ENCODE measurements around the gene GHRH. TPM values are rescaled to one million over a fixed set of nuclear protein-coding genes. Genes with fewer than 3 reads are reported as not detected.

Gene GHRH
- total RNA-seq, 2 experiments from 2014 or later: not detected

DNA sequence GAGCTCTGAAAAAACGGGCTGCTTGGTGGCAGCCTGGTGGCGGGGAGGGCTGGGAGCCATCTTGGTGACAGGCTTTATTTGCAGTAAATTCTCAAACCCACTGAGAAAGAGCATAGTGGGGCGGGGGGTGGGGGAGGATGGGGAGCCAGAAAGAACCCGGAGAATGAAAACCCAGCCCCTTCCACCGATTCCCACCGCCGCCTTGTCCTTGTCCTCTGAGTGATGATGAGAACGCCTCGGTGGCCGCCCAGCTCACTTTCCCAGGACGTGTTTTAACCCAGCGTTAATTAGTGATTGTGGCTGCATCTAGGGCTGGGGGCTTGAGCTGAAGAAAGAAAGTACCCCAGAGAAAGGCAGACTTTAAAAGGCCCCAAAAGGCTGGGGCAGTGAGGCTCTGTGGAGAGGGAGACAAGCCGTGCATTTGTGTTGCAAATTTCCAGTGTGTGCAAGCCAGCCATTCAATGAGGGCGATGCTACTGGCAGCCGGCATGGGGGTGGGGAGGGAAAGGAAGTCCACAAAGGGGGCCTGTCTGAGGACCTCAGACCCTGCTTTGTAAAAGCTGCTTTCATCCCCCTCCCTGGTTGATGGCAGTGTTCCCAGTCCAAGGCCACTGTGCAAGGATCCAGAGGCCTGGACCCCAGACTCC lies 6.2 kb upstream of the GHRH start:
- Histone ChIP-seq H3K4me1 (ENCODE audit: insufficient read depth, low read length, poor library complexity, severe bottlenecking) (peaks cover 21% of the 10 kb centered on the region), H3K79me2 (ENCODE audit: insufficient read depth, low read depth, low read length) (no peaks in the 10 kb centered on the region), H3K27ac (ENCODE audit: low read depth, low read length, poor library complexity, severe bottlenecking) (no peak overlapping the region), H2AFZ (ENCODE audit: low read length) (peak overlapping the region; percentile 70), H3K9me3 (ENCODE audit: low read length) (no peaks in the 10 kb centered on the region), H3K9me2 (ENCODE audit: insufficient read depth, low read length) (no peaks in the 10 kb centered on the region), H3K36me3 (ENCODE audit: insufficient read depth, low read length) (no peaks in the 10 kb centered on the region), H3K4me2 (ENCODE audit: low read length) (peak overlapping the region; percentile 38), H4K20me1 (ENCODE audit: insufficient read depth, low read length) (no peaks in the 10 kb centered on the region), H3K4me3 (ENCODE audit: low read depth, low read length, poor library complexity, severe bottlenecking) (no peak overlapping the region)
- ChIA-PET POLR2A (interaction anchor here (0.5 to 1.4 kb wide), 4 partner anchors 21 to 267 kb away, joined by 3 to 6 read pairs (median 4); partner anchors contain the start of genes MROH8 and RPN2), CTCF (ENCODE audit: unreplicated experiment) (no interaction called here)
- no TSS peak for BruUV-seq (replicated peaks)
- intact Hi-C loops (cut with micrococcal nuclease; ENCODE audit: unreplicated experiment): loop anchor here (2.0 kb wide), 1 partner anchor 259 kb away; the partner anchor contains the start of gene BLCAP
- peak; percentile 32 for DNase-seq (ENCODE audit: low spot score)
- TF ChIP-seq, protein P1, sequence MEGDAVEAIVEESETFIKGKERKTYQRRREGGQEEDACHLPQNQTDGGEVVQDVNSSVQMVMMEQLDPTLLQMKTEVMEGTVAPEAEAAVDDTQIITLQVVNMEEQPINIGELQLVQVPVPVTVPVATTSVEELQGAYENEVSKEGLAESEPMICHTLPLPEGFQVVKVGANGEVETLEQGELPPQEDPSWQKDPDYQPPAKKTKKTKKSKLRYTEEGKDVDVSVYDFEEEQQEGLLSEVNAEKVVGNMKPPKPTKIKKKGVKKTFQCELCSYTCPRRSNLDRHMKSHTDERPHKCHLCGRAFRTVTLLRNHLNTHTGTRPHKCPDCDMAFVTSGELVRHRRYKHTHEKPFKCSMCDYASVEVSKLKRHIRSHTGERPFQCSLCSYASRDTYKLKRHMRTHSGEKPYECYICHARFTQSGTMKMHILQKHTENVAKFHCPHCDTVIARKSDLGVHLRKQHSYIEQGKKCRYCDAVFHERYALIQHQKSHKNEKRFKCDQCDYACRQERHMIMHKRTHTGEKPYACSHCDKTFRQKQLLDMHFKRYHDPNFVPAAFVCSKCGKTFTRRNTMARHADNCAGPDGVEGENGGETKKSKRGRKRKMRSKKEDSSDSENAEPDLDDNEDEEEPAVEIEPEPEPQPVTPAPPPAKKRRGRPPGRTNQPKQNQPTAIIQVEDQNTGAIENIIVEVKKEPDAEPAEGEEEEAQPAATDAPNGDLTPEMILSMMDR (conservative IDR thresholded peaks at IDR 0.05; ENCODE audit: low read length): no peak
- no peak for TF ChIP-seq EZH2phosphoT487 (IDR thresholded peaks at IDR 0.05; ENCODE audit: borderline replicate concordance, low read depth, low read length)

DNA sequence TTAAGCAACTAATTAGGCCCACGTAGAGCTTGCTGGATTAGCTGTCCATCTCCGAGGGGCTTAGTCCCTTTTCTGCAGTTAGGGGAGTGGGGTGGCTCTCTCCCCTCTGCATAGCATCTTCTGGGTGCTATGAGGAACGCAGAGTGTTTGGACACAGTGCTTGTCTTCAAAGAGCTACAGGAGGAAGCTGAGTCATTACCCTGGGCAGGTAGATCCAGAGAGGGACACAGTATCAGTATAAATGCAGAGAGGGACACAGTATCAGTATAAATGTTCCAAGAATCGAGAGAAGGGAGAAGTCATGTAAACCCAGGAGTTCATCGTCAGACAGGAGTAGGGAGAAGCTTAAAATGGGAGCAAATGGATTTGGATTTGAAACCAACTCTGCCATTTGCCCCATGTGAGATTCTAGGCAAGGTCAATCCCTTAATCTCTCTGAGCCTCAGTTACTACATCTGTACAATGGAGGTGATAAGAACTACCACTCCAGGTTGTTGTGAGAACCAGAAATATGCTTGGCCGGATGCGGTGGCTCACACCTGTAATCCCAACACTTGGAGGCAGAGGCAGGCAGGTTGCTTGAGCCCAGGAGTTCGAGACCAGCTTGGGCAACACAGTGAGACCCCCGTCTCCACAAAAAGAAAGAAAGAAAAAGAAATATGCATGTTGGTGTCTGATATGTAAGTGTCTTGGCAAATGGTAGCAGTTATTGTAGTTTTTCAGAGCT lies 5.5 kb upstream of the GHRH start:
- H3K9me3 ChIP-seq (ENCODE audit: low read length): no peaks in the 10 kb centered on the region
- no peak for DNase-seq (ENCODE audit: low spot score)
- H3K4me1 ChIP-seq (ENCODE audit: insufficient read depth, low read length, poor library complexity, severe bottlenecking): peaks cover 21% of the 10 kb centered on the region
- CTCF ChIA-PET (ENCODE audit: unreplicated experiment): interaction anchor here (0.9 kb wide), 1 partner anchor 9 kb away, joined by 3 read pairs; no protein-coding TSS in a partner anchor
- H3K4me2 ChIP-seq (ENCODE audit: low read length): no peak overlapping the region
- no peaks in the 10 kb centered on the region for H3K36me3 ChIP-seq (ENCODE audit: insufficient read depth, low read length)
- H3K4me3 ChIP-seq (ENCODE audit: low read depth, low read length, poor library complexity, severe bottlenecking): no peak overlapping the region
- no peak overlapping the region for H3K27ac ChIP-seq (ENCODE audit: low read depth, low read length, poor library complexity, severe bottlenecking)
- H4K20me1 ChIP-seq (ENCODE audit: insufficient read depth, low read length): no peaks in the 10 kb centered on the region
- no peak overlapping the region for H2AFZ ChIP-seq (ENCODE audit: low read length)
- BruUV-seq (replicated peaks): no TSS peak
- TF ChIP-seq, protein P1 (conservative IDR thresholded peaks at IDR 0.05; ENCODE audit: low read length): no peak
- no peak for TF ChIP-seq EZH2phosphoT487 (IDR thresholded peaks at IDR 0.05; ENCODE audit: borderline replicate concordance, low read depth, low read length)
- POLR2A ChIA-PET: interaction anchor here (0.6 to 1.4 kb wide), 3 partner anchors 24 to 268 kb away, joined by 3 to 6 read pairs (median 3); partner anchors contain the start of genes MROH8 and RPN2
- no peaks in the 10 kb centered on the region for H3K9me2 ChIP-seq (ENCODE audit: insufficient read depth, low read length)
- no peaks in the 10 kb centered on the region for H3K79me2 ChIP-seq (ENCODE audit: insufficient read depth, low read depth, low read length)
- intact Hi-C loops (cut with micrococcal nuclease; ENCODE audit: unreplicated experiment): no loop called here
